SK-N-SH (cell line): ENCODE results near the gene FOXP1. TPM values are rescaled to one million over a fixed set of nuclear protein-coding genes. Genes with fewer than 3 reads are reported as not detected.
"Not testable (repeated sequence)": the region's sequence is repeated elsewhere in the genome, so short reads cannot be mapped to it uniquely, and the experiment has no call there.

Experiments used
- CTCF ChIA-PET: fragments of 300-600, 350-600 bp; formaldehyde crosslinking; extraction: SDS; loops from one replicate; lab custom pipeline; 2021; lab: Yijun Ruan, JAX
- POLR2A ChIA-PET: fragments of 350-600 bp; sonication (Branson Sonifier 250); formaldehyde crosslinking; extraction: SDS; loops from one replicate; lab custom pipeline; 2020; ENCODE audit warnings: antibody characterized with exemption, inconsistent platforms; lab: Yijun Ruan, JAX
- DNase-seq: peaks from one replicate; pipeline ENCODE4 v3.0.0; 2012
- H2AFZ ChIP-seq: fragments of 200-600 bp; sonication (generic); 2 replicates; pipeline ENCODE4 v1.8.1; 2016; ENCODE audit warnings: antibody characterized with exemption, mild to moderate bottlenecking, low read depth
- H3F3A ChIP-seq: fragments of 200-600 bp; sonication (generic); replicated peaks from 2 replicates; pipeline ENCODE3; 2016; ENCODE audit warnings: antibody characterized with exemption, mild to moderate bottlenecking; ENCODE audit not compliant: insufficient read depth
- H3K27ac ChIP-seq, 2 experiments: fragments of 200-500 bp in 1 of 2; fragments of 200-600 bp in 1 of 2; sonication (Bioruptor generic) in 1 of 2; sonication (generic), shearing (Covaris generic) in 1 of 2; 2 replicates each; pipeline versions ENCODE4 v1.5.1 to v1.6.1; 2014 to 2016; ENCODE audit warnings: low read depth in 2 of 2, inconsistent platforms in 1 of 2, low read length in 1 of 2, mild to moderate bottlenecking in 1 of 2, mixed read lengths in 1 of 2
- H3K27me3 ChIP-seq: fragments of 200-600 bp; sonication (generic), shearing (Covaris generic); 2 replicates; pipeline ENCODE4 v1.6.1; 2016; ENCODE audit warnings: mixed run types; ENCODE audit not compliant: insufficient read depth
- H3K36me3 ChIP-seq, 2 experiments: fragments of 200-500 bp in 1 of 2; fragments of 200-600 bp in 1 of 2; sonication (Bioruptor generic) in 1 of 2; sonication (generic) in 1 of 2; replicated peaks in 1 of 2; 2 replicates each; pipeline versions ENCODE3 to v1.5.1; 2014 to 2016; ENCODE audit warnings: low read length in 1 of 2, mild to moderate bottlenecking in 1 of 2; ENCODE audit not compliant: insufficient read depth in 2 of 2, control insufficient read depth in 1 of 2
- H3K4me1 ChIP-seq, 2 experiments: fragments of 200-500 bp in 1 of 2; fragments of 200-600 bp in 1 of 2; sonication (Bioruptor generic) in 1 of 2; sonication (generic), shearing (Covaris generic) in 1 of 2; 2 replicates each; pipeline versions ENCODE4 v1.5.1 to v1.6.1; 2014 to 2016; ENCODE audit warnings: low read depth in 1 of 2, low read length in 1 of 2, mixed run types in 1 of 2; ENCODE audit not compliant: insufficient read depth in 2 of 2, control insufficient read depth in 1 of 2
- H3K4me2 ChIP-seq: fragments of 200-600 bp; sonication (generic), shearing (Covaris generic); 2 replicates; pipeline ENCODE4 v1.6.1; 2017; ENCODE audit warnings: mixed run types
- H3K4me3 ChIP-seq, 2 experiments: fragments of 200-500 bp in 1 of 2; fragments of 200-600 bp in 1 of 2; sonication (Bioruptor generic) in 1 of 2; sonication (generic), shearing (Covaris generic) in 1 of 2; 2 replicates each; pipeline versions ENCODE4 v1.5.1 to v1.8.1; 2014 to 2016; ENCODE audit warnings: low read depth in 2 of 2, inconsistent platforms in 1 of 2, low read length in 1 of 2, mild to moderate bottlenecking in 1 of 2, mixed read lengths in 1 of 2, moderate library complexity in 1 of 2
- H3K79me2 ChIP-seq: fragments of 200-600 bp; sonication (generic); 2 replicates; pipeline ENCODE4 v1.8.1; 2017; ENCODE audit warnings: mild to moderate bottlenecking; ENCODE audit not compliant: insufficient read depth
- H3K9ac ChIP-seq: fragments of 200-600 bp; sonication (generic); 2 replicates; pipeline ENCODE4 v1.6.1; 2017; ENCODE audit warnings: mixed run types
- H3K9me2 ChIP-seq: fragments of 200-600 bp; sonication (generic); 2 replicates; pipeline ENCODE4 v1.6.1; 2017; ENCODE audit warnings: mixed run types
- H3K9me3 ChIP-seq: fragments of 200-600 bp; sonication (generic); 2 replicates; pipeline ENCODE4 v1.6.1; 2017; ENCODE audit warnings: mixed run types, mild to moderate bottlenecking, moderate library complexity
- H4K20me1 ChIP-seq: fragments of 200-600 bp; sonication (generic); 2 replicates; pipeline ENCODE4 v1.6.1; 2017; ENCODE audit warnings: mild to moderate bottlenecking, mixed run types; ENCODE audit not compliant: insufficient read depth
- FOXJ3 ChIP-seq: sonication (generic); formaldehyde crosslinking; IDR thresholded peaks from 2 replicates; pipeline ENCODE4 v1.5.1; 2020; ENCODE audit warnings: mild to moderate bottlenecking, missing genetic modification reagents
- FOXM1 ChIP-seq: IDR thresholded peaks from 2 replicates; pipeline ENCODE4 v1.4.0; 2012; ENCODE audit warnings: low read depth, mild to moderate bottlenecking
- MAX ChIP-seq: IDR thresholded peaks from 2 replicates; pipeline ENCODE4 v1.4.0; 2012; ENCODE audit warnings: low read depth
- MXI1 ChIP-seq: IDR thresholded peaks from 2 replicates; pipeline ENCODE4 v1.6.1; 2012; ENCODE audit warnings: mild to moderate bottlenecking, low read depth, low read length, improper control_type of control experiment
- RAD21 ChIP-seq: IDR thresholded peaks from 2 replicates; pipeline ENCODE4 v1.6.1; 2012; ENCODE audit warnings: mild to moderate bottlenecking, low read length
- RFX5 ChIP-seq: IDR thresholded peaks from 2 replicates; pipeline ENCODE4 v1.6.1; 2012; ENCODE audit warnings: mild to moderate bottlenecking, improper control_type of control experiment, low read length
- RXRA ChIP-seq: IDR thresholded peaks from 2 replicates; pipeline ENCODE4 v1.4.0; 2012; ENCODE audit warnings: low read depth, mild to moderate bottlenecking, borderline replicate concordance
- WGBS: methylation state at CpG from one replicate; pipeline ENCODE4 v1.1.6; 2017; ENCODE audit warnings: low lambda C conversion rate; 5-methylcytosine and 5-hydroxymethylcytosine counted together
- polyA plus RNA-seq, 3 experiments: library from polyadenylated mRNA; depleted of rRNA; stranded (reverse); fragments of >200 nt; gene quantifications; 2 replicates each; pipeline ENCODE4 v1.2.3, GENCODE V29; 2012
- TF ChIP-seq, protein P1 (sequence below): fragments of 150-350 bp; IDR thresholded peaks from 2 replicates; pipeline ENCODE4 v1.6.1; 2017; ENCODE audit warnings: antibody characterized with exemption, low read length, low read depth, borderline replicate concordance

FOXP1 gene
- polyA plus RNA-seq, 1 of the 3 experiments (the other 2 are of a cell fraction) = 8.8 TPM

DNA sequence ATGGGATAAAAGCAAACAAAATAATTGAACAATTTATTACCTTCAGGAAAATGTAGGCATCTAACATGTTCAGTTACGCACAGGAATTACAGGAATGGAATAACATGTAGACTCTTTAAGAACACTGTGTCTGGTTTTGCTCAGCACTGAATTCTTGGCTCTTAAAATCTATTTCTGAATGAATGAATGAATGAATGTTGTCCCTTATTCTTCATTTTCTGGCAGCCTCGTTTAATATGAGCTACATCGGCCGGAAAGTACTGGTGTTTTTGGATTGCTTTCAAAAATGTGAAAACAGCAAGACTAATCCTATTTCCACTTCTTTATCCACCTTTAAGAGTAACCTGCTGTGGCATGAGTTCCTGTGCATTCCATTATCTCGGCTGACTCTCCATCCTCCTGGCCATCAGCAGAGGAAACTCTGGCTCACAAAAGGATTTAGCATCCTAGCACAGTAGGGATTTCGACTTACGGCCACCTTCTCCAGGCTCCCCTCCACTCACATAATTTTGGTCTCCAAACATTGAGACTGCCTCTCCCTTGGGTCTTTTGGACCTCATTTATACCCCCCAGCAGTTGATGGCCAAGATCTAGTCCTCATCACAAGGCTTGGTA is 145.3 kb downstream of the FOXP1 start:
- POLR2A ChIA-PET = no interaction called here
- Histone ChIP-seq H3K9ac (no peak overlapping the region), H2AFZ (no peak overlapping the region), H3K4me3 (no peak overlapping the region), H3K36me3 (no peaks in the 10 kb centered on the region), H3K9me3 (no peaks in the 10 kb centered on the region), H3K27me3 (no peaks in the 10 kb centered on the region), H3K79me2 (peaks cover 85% of the 10 kb centered on the region)
- 67% methylated on average over 7 of the region's 7 CpGs for WGBS
- CTCF ChIA-PET = no interaction called here
- TF ChIP-seq, protein P1, sequence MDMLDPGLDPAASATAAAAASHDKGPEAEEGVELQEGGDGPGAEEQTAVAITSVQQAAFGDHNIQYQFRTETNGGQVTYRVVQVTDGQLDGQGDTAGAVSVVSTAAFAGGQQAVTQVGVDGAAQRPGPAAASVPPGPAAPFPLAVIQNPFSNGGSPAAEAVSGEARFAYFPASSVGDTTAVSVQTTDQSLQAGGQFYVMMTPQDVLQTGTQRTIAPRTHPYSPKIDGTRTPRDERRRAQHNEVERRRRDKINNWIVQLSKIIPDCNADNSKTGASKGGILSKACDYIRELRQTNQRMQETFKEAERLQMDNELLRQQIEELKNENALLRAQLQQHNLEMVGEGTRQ = no peak
- TF ChIP-seq MAX = no peak
- TF ChIP-seq, all 33 proteins: peak for 0
- no peaks in the 10 kb centered on the region for H4K20me1 ChIP-seq
- DNase-seq = no peak
- H3K9me2 ChIP-seq = no peaks in the 10 kb centered on the region
- H3F3A ChIP-seq = peaks cover 16% of the 10 kb centered on the region
- no peak overlapping the region for H3K4me2 ChIP-seq
- no peak overlapping the region for H3K27ac ChIP-seq
- peaks cover 0 to 11% of the 10 kb centered on the region in 2 experiments; a peak in 1 of 4 replicates for H3K4me1 ChIP-seq

- no peak overlapping the region for H2AFZ ChIP-seq
- H3K9ac ChIP-seq = no peak overlapping the region
- no peak for DNase-seq
- no peaks in the 10 kb centered on the region for H3K36me3 ChIP-seq
- peaks cover 84% of the 10 kb centered on the region for H3K79me2 ChIP-seq
- no peak overlapping the region for H3K27ac ChIP-seq
- H3K27me3 ChIP-seq = no peaks in the 10 kb centered on the region
- ChIA-PET CTCF (no interaction called here), POLR2A (no interaction called here)
- WGBS = 78% methylated on average over 5 of the region's 5 CpGs
- H3F3A ChIP-seq = peaks cover 19% of the 10 kb centered on the region
- H3K4me1 ChIP-seq = peaks cover 3 to 8% of the 10 kb centered on the region in 2 experiments; a peak in 2 of 4 replicates
- TF ChIP-seq MXI1 (no peak), FOXJ3 (no peak), FOXM1 (no peak), RXRA (no peak), RAD21 (no peak), RFX5 (no peak)
- H3K9me3 ChIP-seq = no peaks in the 10 kb centered on the region
- no peaks in the 10 kb centered on the region for H4K20me1 ChIP-seq
- no peak overlapping the region for H3K4me3 ChIP-seq
- no peaks in the 10 kb centered on the region for H3K9me2 ChIP-seq
- no peak overlapping the region for H3K4me2 ChIP-seq
Observed at GRCh38 chr3:71436337-71436736, 147.2 kb downstream of the FOXP1 start.

DNA sequence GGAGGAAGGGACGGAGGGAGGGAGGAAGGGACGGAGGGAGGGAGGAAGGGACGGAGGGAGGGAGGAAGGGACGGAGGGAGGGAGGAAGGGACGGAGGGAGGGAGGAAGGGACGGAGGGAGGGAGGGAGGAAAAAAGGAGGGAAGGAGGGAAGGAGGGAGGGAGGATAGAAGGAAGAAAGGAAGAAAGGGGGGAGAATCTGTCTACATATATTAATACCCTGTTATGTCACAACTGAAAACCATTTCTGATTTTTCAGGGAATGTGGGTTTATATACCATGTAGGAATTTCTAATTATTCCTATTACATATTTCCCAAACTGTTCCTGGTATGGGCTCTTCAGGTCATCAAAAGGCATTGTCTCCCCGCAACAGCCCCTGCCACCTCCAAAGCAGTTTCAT is 147.7 kb downstream of the FOXP1 start:
- H2AFZ ChIP-seq, DNase-seq, H3K4me2 ChIP-seq, H3K36me3 ChIP-seq, H3K27ac ChIP-seq, H3K9ac ChIP-seq, CTCF ChIA-PET, H3K9me2 ChIP-seq, H3K4me3 ChIP-seq, H4K20me1 ChIP-seq, POLR2A ChIA-PET, H3K9me3 ChIP-seq, H3K27me3 ChIP-seq: not testable (repeated sequence)
- WGBS = 98% methylated on average over 7 of the region's 7 CpGs
- H3K79me2 ChIP-seq = peaks cover 82% of the 10 kb centered on the region
- peaks cover 0 to 11% of the 10 kb centered on the region in 2 experiments; a peak in 2 of 4 replicates for H3K4me1 ChIP-seq
- peaks cover 24% of the 10 kb centered on the region for H3F3A ChIP-seq
